ENCODE results near the gene PDSS2.

Gene PDSS2

DNA sequence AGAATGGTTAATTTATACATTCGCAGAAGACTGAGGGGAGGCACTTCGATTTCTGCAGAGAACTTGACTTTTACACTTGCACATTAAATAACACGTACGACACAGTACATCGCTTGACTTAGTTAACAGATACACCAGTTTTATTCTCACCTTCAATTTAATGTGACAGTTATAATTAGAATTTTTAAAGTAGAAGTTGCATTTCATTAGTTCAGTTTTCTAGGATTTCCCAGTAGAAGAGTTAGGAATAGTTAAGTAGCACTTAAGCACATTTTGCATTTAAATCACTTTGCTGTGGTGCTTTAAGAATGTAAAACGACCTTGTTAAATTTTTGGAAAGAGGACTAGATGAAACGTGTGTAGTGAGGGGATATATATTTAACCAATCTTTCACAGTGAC lies 342.4 kb downstream of the PDSS2 start:
- H3K79me2 ChIP-seq (ENCODE audit: low read length), result peaks cover 8% of the 10 kb centered on the region; the same call in 1 of the 2 replicates
- H3K4me1 ChIP-seq (ENCODE audit: low read length), result peaks cover 29% of the 10 kb centered on the region
- H3K36me3 ChIP-seq (replicated peaks; ENCODE audit: low read depth, low read length), result no peaks in the 10 kb centered on the region
- H3K4me3 ChIP-seq (ENCODE audit: low read length), result peak overlapping the region; percentile 93
- H3K9me3 ChIP-seq (ENCODE audit: insufficient read depth, low read length), result no peaks in the 10 kb centered on the region
- H2AFZ ChIP-seq (ENCODE audit: low read depth, low read length), result peak overlapping the region; percentile 98; the same call in 1 of the 2 replicates
- no peaks in the 10 kb centered on the region for H4K20me1 ChIP-seq (ENCODE audit: insufficient read depth, low read length)
- peak overlapping the region; percentile 87 for H3K9ac ChIP-seq (ENCODE audit: low read length)
- H3K27ac ChIP-seq (ENCODE audit: low read length), result peak overlapping the region; percentile 78
- TF ChIP-seq EZH2phosphoT487 (IDR thresholded peaks at IDR 0.05; ENCODE audit: low read depth), result no peak
- TF ChIP-seq, protein P1, sequence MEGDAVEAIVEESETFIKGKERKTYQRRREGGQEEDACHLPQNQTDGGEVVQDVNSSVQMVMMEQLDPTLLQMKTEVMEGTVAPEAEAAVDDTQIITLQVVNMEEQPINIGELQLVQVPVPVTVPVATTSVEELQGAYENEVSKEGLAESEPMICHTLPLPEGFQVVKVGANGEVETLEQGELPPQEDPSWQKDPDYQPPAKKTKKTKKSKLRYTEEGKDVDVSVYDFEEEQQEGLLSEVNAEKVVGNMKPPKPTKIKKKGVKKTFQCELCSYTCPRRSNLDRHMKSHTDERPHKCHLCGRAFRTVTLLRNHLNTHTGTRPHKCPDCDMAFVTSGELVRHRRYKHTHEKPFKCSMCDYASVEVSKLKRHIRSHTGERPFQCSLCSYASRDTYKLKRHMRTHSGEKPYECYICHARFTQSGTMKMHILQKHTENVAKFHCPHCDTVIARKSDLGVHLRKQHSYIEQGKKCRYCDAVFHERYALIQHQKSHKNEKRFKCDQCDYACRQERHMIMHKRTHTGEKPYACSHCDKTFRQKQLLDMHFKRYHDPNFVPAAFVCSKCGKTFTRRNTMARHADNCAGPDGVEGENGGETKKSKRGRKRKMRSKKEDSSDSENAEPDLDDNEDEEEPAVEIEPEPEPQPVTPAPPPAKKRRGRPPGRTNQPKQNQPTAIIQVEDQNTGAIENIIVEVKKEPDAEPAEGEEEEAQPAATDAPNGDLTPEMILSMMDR (IDR thresholded peaks at IDR 0.05; ENCODE audit: low read depth, low read length), result no peak
- H3K4me2 ChIP-seq (ENCODE audit: low read length), result peak overlapping the region; percentile 100
- H3K27me3 ChIP-seq (ENCODE audit: low read depth, low read length), result no peaks in the 10 kb centered on the region

DNA sequence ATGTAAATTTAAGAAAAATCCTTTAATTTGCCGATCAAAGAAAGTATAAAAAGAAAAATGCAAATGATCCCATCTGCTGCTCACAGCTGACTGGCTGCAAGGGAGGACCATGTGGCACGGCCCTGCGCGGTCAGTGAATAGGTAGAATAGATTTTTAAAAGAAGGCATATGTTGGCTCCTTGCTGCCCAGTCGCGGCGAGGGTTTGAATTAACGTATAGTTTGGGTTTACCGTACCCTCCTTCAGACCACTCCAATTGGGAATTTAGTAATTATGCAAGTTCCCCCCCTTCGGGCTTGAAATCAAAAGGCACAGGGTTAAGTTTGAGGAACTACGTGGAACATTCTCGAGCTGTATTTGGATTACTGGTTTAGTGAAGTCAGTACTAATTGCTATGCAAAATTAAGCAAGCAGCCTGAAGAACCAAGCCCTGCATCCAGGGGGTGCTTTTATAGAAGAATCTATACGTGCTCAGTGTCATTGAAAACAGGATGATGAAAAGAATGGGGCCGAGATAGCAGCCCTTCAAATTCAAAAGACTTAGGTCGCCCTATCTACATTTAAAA lies 343.0 kb downstream of the PDSS2 start:
- no peaks in the 10 kb centered on the region for H3K27me3 ChIP-seq (ENCODE audit: low read depth, low read length)
- H3K9ac ChIP-seq (ENCODE audit: low read length), result peak overlapping the region; percentile 87
- no peaks in the 10 kb centered on the region for H3K36me3 ChIP-seq (replicated peaks; ENCODE audit: low read depth, low read length)
- H3K9me3 ChIP-seq (ENCODE audit: insufficient read depth, low read length), result no peaks in the 10 kb centered on the region
- peak overlapping the region; percentile 98 for H2AFZ ChIP-seq (ENCODE audit: low read depth, low read length)
- no peaks in the 10 kb centered on the region for H4K20me1 ChIP-seq (ENCODE audit: insufficient read depth, low read length)
- peaks cover 24% of the 10 kb centered on the region for H3K4me1 ChIP-seq (ENCODE audit: low read length)
- H3K79me2 ChIP-seq (ENCODE audit: low read length), result peaks cover 8% of the 10 kb centered on the region; the same call in 1 of the 2 replicates
- peak overlapping the region; percentile 93 for H3K4me3 ChIP-seq (ENCODE audit: low read length)
- peak overlapping the region; percentile 78 for H3K27ac ChIP-seq (ENCODE audit: low read length)
- peak overlapping the region; percentile 100 for H3K4me2 ChIP-seq (ENCODE audit: low read length)
- TF ChIP-seq, protein P1 (IDR thresholded peaks at IDR 0.05; ENCODE audit: low read depth, low read length), result peak; percentile 22; the same call in 1 of the 2 replicates
- no peak for TF ChIP-seq EZH2phosphoT487 (IDR thresholded peaks at IDR 0.05; ENCODE audit: low read depth)

- Histone ChIP-seq H3K79me2 (ENCODE audit: low read length) (peaks cover 8% of the 10 kb centered on the region; the same call in 1 of the 2 replicates), H2AFZ (ENCODE audit: low read depth, low read length) (peak overlapping the region; percentile 98), H3K4me1 (ENCODE audit: low read length) (peaks cover 23% of the 10 kb centered on the region), H3K4me2 (ENCODE audit: low read length) (peak overlapping the region; percentile 100), H3K36me3 (replicated peaks; ENCODE audit: low read depth, low read length) (no peaks in the 10 kb centered on the region), H3K4me3 (ENCODE audit: low read length) (peak overlapping the region; percentile 93), H4K20me1 (ENCODE audit: insufficient read depth, low read length) (no peaks in the 10 kb centered on the region), H3K9me3 (ENCODE audit: insufficient read depth, low read length) (no peaks in the 10 kb centered on the region), H3K27ac (ENCODE audit: low read length) (peak overlapping the region; percentile 78), H3K9ac (ENCODE audit: low read length) (peak overlapping the region; percentile 87), H3K27me3 (ENCODE audit: low read depth, low read length) (no peaks in the 10 kb centered on the region)
- TF ChIP-seq EZH2phosphoT487 (IDR thresholded peaks at IDR 0.05; ENCODE audit: low read depth), result no peak
- TF ChIP-seq, protein P1 (IDR thresholded peaks at IDR 0.05; ENCODE audit: low read depth, low read length), result no peak
Measured at GRCh38 chr6:107115695-107116327, 343.6 kb downstream of the PDSS2 start.

DNA sequence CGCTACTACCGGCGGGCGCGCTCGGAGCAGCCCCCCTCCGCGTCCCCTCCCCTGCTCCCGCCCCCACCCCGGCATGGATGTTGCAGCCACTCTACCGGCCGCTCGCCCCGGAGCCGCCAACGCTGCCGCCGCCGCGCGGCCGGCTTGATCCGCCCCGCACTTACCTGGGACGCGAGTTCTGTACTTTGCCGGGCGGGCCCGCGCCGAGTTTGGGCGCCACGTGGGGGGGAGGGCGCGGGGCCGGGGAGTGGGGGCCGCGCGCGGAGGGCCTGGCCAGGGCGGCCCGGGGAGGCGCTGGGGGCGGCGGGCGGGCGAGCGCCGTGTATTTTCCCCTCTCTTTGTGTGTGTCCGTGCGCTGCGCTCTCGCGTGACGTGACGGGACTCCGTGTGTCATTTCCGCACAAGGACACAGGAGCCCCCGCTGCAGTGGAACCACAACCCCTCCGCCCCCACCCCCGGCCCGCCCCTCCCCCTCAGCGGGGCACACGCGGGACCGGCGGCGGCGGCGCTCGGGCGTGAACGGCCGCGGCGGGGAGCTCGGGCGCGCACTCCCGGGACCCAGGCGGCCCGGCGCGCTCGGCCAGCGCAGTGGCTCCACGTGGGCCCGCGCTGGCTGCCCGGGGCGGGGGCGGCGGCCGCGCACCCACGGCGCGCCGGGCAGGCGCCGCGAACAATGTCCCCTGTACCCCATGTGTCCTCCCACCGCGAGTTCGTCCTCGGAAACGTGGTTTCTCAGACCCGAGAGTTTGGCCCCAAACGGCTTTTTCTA lies 344.3 kb downstream of the PDSS2 start, which contains the start of gene BEND3:
TSS of gene BEND3 (minus strand) at position 590 of the 769 bp plus-strand sequence. CDS start 16,230 bp downstream, outside the sequence.
- Histone ChIP-seq H4K20me1 (ENCODE audit: insufficient read depth, low read length) (no peaks in the 10 kb centered on the region), H3K27ac (ENCODE audit: low read length) (peak within 1 kb of the TSS; percentile 78), H3K9ac (ENCODE audit: low read length) (peak within 1 kb of the TSS; percentile 87), H3K9me3 (ENCODE audit: insufficient read depth, low read length) (no peaks in the 10 kb centered on the region), H3K4me3 (ENCODE audit: low read length) (peak within 1 kb of the TSS; percentile 93), H3K4me2 (ENCODE audit: low read length) (peak within 1 kb of the TSS; percentile 100), H2AFZ (ENCODE audit: low read depth, low read length) (peak within 1 kb of the TSS; percentile 98), H3K4me1 (ENCODE audit: low read length) (peaks cover 23% of the 10 kb centered on the region), H3K27me3 (ENCODE audit: low read depth, low read length) (no peaks in the 10 kb centered on the region), H3K79me2 (ENCODE audit: low read length) (peaks cover 8% of the 10 kb centered on the region; the same call in 1 of the 2 replicates), H3K36me3 (replicated peaks; ENCODE audit: low read depth, low read length) (no peaks in the 10 kb centered on the region)
- TF ChIP-seq, protein P1 (IDR thresholded peaks at IDR 0.05; ENCODE audit: low read depth, low read length), result no peak
- no peak for TF ChIP-seq EZH2phosphoT487 (IDR thresholded peaks at IDR 0.05; ENCODE audit: low read depth)
